Measurements from ENCODE around the gene TLE1. TPM values are rescaled to one million over a fixed set of nuclear protein-coding genes. Genes with fewer than 3 reads are reported as not detected.
"Not testable (repeated sequence)": the region's sequence is repeated elsewhere in the genome, so short reads cannot be mapped to it uniquely, and the experiment has no call there.

TLE1 gene
- total RNA-seq, 2 experiments from 2014 or later = 0.50 to 0.68 TPM

DNA sequence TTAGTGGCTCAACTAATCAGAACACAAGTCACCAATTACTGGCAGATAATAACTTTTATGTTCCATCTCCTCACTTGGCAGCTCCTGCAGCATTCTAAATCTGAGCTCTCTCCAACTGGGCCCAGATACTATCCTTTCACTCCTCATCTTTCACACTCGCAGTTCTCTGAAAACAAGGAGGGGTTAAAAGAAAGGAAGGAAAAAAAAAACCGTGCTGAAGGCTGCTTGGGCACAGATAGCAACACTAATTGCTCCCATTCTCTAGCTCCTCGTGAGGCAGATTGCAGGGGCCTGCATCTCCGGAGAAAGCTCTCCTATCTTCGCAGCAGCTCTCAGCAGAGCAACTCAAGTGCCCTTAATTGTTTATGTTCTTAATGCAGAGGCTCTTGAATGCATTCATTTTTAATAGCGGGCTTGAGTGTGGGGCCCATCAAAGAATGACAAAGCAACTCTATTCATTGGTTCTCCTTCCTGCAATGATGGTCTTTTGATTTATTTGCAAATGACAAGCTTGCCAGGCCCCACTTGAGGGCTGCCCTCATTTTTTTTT is 23.9 kb downstream of the TLE1 start:
- Mint-ChIP-seq H3K9me3 (ENCODE audit: insufficient read depth) (no peaks in the 10 kb centered on the region), H3K27me3 (ENCODE audit: low read depth) (no peaks in the 10 kb centered on the region), H3K27ac (no peak overlapping the region), H3K36me3 (ENCODE audit: low read depth) (no peaks in the 10 kb centered on the region), H3K4me1 (ENCODE audit: low read depth) (no peaks in the 10 kb centered on the region), H3K4me3 (no peak overlapping the region)
- no peak for ATAC-seq
- no peak for DNase-seq
- POLR2A ChIA-PET = no interaction called here
- CTCF ChIA-PET = no interaction called here

DNA sequence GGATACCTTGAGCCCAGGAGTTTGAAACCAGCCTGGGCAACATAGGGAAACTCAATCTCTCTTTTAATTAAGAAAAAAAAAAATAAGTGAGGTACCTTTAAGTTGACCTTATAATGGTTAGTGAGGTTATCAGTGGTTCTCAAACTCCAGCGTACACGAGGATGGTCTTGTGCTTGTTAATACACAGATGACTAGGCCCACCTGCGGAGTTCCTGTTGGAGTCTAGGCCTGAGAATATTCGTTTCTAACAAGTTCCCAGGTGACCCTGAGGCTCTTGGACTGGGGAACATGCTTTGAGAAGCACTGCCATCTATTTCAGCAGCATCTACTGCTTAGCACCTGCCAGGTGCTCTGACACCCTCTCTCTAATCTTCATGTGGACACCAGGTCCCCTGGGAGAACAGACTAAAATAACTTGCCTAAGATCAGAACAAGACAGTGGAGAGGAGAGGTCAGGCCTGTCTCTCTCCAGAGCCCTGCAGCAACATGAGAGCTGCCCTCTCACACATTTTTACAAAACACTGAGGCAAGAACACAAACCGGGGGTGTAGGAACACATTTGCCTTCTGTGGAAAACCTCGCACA is 24.6 kb downstream of the TLE1 start:
- POLR2A ChIA-PET = no interaction called here

DNA sequence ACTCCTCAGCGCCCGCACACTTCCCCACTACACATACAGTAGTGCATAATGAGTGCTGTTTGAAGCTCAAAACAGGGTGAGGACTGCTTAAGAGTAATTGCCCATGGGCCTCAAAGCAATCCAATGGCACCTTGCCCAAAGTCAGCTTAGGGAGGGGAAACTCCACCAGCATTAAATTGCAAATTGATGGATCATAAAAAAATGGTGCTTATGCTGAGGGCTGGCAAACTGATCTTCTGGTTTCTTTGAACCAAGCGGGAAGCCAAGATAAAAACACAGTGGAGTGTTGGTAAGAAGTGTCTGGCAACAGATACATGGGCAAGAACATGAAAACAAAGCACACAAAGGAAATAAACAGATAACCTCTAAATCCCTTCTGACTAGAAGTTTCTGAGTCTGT is 28.0 kb downstream of the TLE1 start:
- Mint-ChIP-seq H3K27me3 (ENCODE audit: low read depth) (no peaks in the 10 kb centered on the region), H3K4me3 (no peak overlapping the region), H3K27ac (no peak overlapping the region), H3K9me3 (ENCODE audit: insufficient read depth) (no peaks in the 10 kb centered on the region), H3K4me1 (ENCODE audit: low read depth) (no peaks in the 10 kb centered on the region), H3K36me3 (ENCODE audit: low read depth) (no peaks in the 10 kb centered on the region)
- CTCF ChIA-PET = no interaction called here
- no peak for ATAC-seq
- DNase-seq = no peak
- POLR2A ChIA-PET = no interaction called here

More for the DNA sequence above, 24.6 kb downstream of the TLE1 start:
- DNase-seq = no peak
- CTCF ChIA-PET = no interaction called here
- Mint-ChIP-seq H3K4me1 (ENCODE audit: low read depth) (no peaks in the 10 kb centered on the region), H3K27me3 (ENCODE audit: low read depth) (no peaks in the 10 kb centered on the region), H3K36me3 (ENCODE audit: low read depth) (no peaks in the 10 kb centered on the region), H3K9me3 (ENCODE audit: insufficient read depth) (no peaks in the 10 kb centered on the region), H3K4me3 (no peak overlapping the region), H3K27ac (no peak overlapping the region)
- no peak for ATAC-seq

DNA sequence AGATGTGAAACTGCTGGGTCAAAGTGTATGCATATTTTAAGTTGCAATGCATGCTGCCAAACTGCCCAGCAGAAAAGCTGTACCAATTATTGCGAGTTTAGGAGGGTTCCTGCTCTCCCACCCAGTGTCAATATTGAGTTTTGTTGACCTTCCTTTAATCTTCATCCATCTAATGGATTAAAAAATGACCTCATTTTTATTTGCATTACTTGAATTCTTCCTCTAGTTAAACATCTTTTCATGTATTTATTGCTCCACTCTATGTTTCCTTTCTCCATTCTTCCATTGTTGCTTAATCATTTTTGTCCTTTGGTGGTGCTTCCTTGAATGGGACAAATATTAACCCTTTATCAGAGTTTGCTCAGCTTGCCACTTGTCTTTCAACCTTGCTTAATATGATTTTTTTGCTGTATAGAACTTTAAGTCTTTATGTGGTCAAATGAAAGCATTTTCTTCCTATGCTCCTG is 32.4 kb downstream of the TLE1 start:
- no peaks in the 10 kb centered on the region for H3K9me3 Mint-ChIP-seq (ENCODE audit: insufficient read depth)
- H3K4me1 Mint-ChIP-seq (ENCODE audit: low read depth) = no peaks in the 10 kb centered on the region
- H3K27me3 Mint-ChIP-seq (ENCODE audit: low read depth) = no peaks in the 10 kb centered on the region
- H3K27ac Mint-ChIP-seq = no peak overlapping the region
- DNase-seq (no peak), ATAC-seq (no peak)
- no peaks in the 10 kb centered on the region for H3K36me3 Mint-ChIP-seq (ENCODE audit: low read depth)
- ChIA-PET CTCF (no interaction called here), POLR2A (no interaction called here)
- H3K4me3 Mint-ChIP-seq = no peak overlapping the region

DNA sequence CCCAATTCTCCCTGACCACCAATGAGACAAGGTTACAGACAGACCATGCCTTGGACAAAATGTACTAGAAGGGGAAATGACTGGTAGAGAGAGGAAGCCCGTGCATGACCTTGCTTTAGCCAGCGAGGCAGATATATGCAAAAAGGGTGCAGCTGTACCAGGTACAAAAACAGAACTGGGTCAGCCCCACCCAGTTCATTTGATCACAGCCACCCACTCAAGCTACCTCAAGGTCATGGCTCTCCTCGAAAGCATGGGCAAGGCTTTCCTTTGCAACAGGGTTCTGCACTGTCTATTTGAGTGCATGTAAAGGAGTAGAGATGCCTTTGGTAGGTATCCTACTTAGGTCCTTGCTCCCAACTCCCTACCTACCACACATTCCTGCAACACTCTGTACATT is 33.3 kb downstream of the TLE1 start:
- ChIA-PET POLR2A (no interaction called here), CTCF (no interaction called here)
- no peak overlapping the region for H3K27ac Mint-ChIP-seq
- DNase-seq = no peak
- H3K4me1 Mint-ChIP-seq (ENCODE audit: low read depth) = no peaks in the 10 kb centered on the region
- no peaks in the 10 kb centered on the region for H3K9me3 Mint-ChIP-seq (ENCODE audit: insufficient read depth)
- H3K36me3 Mint-ChIP-seq (ENCODE audit: low read depth) = no peaks in the 10 kb centered on the region
- no peak for ATAC-seq
- no peak overlapping the region for H3K4me3 Mint-ChIP-seq
- no peaks in the 10 kb centered on the region for H3K27me3 Mint-ChIP-seq (ENCODE audit: low read depth)

DNA sequence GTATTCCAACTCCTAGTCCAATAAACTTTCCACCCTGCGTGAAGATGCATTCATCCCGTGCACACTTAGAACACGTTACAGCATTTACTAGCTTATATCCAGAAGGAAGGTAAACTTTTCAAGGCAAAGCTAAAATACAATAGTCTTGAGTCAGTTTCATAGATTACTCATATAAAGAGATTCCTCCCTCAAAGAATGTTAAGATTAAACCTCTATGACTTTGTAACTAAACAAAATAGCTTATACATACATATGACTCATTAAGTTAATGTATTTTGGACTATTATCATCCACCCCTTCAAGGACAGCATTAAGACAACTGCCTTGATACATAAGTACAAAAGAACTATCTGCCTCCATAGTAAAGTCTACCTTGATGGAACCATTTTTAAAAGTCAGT is 36.1 kb downstream of the TLE1 start:
- Mint-ChIP-seq H3K27ac (no peak overlapping the region), H3K36me3 (ENCODE audit: low read depth) (no peaks in the 10 kb centered on the region), H3K4me3 (no peak overlapping the region), H3K9me3 (ENCODE audit: insufficient read depth) (no peaks in the 10 kb centered on the region), H3K27me3 (ENCODE audit: low read depth) (no peaks in the 10 kb centered on the region), H3K4me1 (ENCODE audit: low read depth) (no peaks in the 10 kb centered on the region)
- ATAC-seq = no peak
- ChIA-PET CTCF (no interaction called here), POLR2A (no interaction called here)
- no peak for DNase-seq

DNA sequence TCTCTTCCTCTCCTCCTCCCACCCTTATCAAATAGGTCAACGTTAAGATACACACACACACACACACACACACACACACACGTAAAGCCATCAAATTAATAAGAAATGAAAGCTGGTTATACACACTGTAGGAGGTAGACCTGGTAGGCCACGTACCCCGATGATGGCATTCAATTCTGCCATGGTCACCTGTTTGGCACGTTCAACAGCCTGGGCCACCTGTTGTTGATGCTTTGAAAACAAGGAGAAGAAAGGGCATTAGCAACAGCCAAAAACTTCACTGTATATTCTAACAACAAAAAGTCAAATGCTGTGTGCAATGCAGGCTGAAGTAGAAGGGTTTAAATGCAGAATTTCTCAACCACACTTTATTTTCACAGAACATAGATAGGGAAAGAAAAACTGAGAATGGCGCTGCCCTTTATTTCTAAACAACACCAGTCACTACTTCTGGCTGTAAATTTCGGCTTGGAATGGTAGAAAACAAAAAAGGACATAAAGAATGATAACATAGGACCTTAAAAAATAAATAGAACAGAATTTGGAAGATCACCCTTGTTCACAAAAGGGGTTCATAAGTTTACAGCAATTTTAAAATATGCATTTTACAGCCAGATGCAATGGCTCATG is 37.2 kb downstream of the TLE1 start:
- H3K4me1 Mint-ChIP-seq (ENCODE audit: low read depth) = no peaks in the 10 kb centered on the region
- ChIA-PET CTCF (no interaction called here), POLR2A (no interaction called here)
- no peaks in the 10 kb centered on the region for H3K9me3 Mint-ChIP-seq (ENCODE audit: insufficient read depth)
- no peak overlapping the region for H3K4me3 Mint-ChIP-seq
- no peak overlapping the region for H3K27ac Mint-ChIP-seq
- no peaks in the 10 kb centered on the region for H3K27me3 Mint-ChIP-seq (ENCODE audit: low read depth)
- H3K36me3 Mint-ChIP-seq (ENCODE audit: low read depth) = no peaks in the 10 kb centered on the region
- ATAC-seq = no peak
- no peak for DNase-seq

DNA sequence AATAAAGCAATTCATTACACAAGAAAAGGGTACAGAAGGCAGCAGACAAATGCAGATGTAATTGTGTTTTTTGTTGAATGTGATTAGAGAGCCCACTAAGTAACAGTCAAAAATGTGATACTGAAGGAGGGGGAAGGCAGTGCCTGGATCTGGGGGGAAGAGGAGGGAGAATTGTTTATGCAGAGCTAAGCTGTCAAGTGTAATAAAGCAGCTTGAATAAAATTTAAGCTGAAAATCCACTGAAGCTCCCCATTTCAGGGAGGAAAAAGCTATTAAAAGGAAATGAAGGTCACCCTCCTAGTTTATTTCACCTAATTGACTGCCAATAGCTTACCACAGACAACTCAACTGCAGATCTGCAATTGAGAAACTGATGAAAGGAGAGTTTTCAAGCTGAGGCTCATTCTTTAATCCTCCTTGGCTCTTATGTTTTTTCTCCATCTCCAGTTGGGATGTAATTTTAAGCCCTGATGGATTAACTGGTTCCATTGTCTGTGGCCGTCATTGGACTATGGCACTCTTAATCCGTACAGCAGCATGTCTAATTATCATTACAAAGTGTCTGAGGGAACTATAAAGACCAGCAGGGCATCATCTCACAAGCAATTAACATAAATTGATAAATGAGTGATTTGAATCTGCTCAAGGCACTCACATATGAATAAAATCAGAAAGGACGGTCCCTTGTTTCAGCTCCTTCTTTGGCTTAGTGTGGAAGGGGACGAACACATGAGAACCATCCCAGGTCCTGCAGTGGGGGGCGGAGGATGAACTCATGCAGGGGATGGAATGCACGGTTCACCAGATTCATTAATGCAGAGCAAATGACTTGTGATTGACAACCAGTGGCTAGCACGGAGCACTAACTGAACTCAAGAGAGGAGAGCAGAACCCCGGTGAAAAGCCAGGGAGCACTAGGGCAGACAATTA is 38.5 kb downstream of the TLE1 start:
- no peaks in the 10 kb centered on the region for H3K27me3 Mint-ChIP-seq (ENCODE audit: low read depth)
- H3K4me3 Mint-ChIP-seq = no peak overlapping the region
- H3K9me3 Mint-ChIP-seq (ENCODE audit: insufficient read depth) = no peaks in the 10 kb centered on the region

DNA sequence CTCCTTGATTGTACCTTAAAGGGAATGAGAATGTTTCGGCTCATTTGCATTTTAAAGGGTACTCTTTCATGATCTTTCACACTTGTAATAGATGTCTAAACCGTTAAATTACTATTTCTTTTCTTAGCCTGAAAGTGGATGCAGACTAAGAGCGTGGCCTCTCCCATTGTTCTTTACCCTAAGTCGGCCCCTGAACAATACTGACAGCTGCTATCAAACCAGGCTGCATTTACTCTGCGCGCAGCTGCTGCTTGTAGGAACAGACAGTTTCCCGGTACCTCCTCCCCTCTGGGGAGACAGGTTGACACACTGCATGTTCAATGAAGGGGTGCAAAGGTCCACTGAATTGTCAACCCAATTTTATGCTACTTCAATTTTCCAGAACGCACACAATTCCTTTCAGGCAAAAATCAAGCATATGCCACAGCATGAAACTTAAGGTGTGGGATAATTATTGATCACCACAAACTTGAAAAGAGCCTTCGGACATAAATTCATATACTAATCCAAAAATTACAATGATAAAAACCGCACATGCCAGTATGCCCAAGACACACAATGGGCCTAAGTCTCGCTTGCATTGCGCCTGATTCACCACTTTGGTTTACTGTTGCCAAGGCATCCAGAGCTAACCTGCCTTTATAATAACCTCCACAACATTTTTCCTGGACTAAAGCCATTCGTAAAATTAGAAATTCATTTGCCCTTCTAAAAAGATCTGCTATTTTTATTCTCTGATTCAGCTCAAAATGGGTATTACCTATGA is 39.7 kb downstream of the TLE1 start:
- no peaks in the 10 kb centered on the region for H3K4me1 Mint-ChIP-seq (ENCODE audit: low read depth)
- ChIA-PET CTCF (no interaction called here), POLR2A (no interaction called here)
- H3K27ac Mint-ChIP-seq = no peak overlapping the region
- no peaks in the 10 kb centered on the region for H3K9me3 Mint-ChIP-seq (ENCODE audit: insufficient read depth)
- ATAC-seq = no peak
- no peak overlapping the region for H3K4me3 Mint-ChIP-seq
- H3K36me3 Mint-ChIP-seq (ENCODE audit: low read depth) = no peaks in the 10 kb centered on the region
- no peak for DNase-seq
- H3K27me3 Mint-ChIP-seq (ENCODE audit: low read depth) = no peaks in the 10 kb centered on the region

More for the DNA sequence above, 38.5 kb downstream of the TLE1 start:
- ChIA-PET CTCF (no interaction called here), POLR2A (interaction anchor here (0.6 kb wide), 1 partner anchor 117 kb away, joined by 3 read pairs; no protein-coding TSS in a partner anchor)
- Mint-ChIP-seq H3K27ac (no peak overlapping the region), H3K36me3 (ENCODE audit: low read depth) (no peaks in the 10 kb centered on the region), H3K4me1 (ENCODE audit: low read depth) (no peaks in the 10 kb centered on the region)
- no peak for ATAC-seq
- DNase-seq = no peak

DNA sequence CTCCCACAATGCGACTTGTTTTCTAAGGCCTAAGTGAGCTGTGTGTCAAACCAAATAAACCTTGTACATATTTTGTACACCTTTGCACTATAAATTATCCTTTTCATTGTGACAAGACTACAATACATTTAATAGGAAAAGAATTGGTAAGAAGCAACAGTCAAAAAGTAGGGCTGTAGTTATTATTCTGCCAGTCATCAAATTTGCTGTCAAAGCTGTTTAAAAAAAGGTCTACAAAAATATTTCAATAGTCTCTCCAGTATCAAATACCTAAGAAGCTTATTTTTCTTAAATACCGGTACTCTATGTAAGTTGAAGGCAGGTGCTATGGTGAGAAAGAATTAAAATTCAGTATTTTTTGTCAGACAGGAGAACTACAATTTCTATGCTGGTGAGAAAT is 40.5 kb downstream of the TLE1 start:
- DNase-seq = no peak
- no peaks in the 10 kb centered on the region for H3K4me1 Mint-ChIP-seq (ENCODE audit: low read depth)
- ChIA-PET POLR2A (no interaction called here), CTCF (no interaction called here)
- no peaks in the 10 kb centered on the region for H3K9me3 Mint-ChIP-seq (ENCODE audit: insufficient read depth)
- H3K27me3 Mint-ChIP-seq (ENCODE audit: low read depth) = no peaks in the 10 kb centered on the region
- no peaks in the 10 kb centered on the region for H3K36me3 Mint-ChIP-seq (ENCODE audit: low read depth)
- H3K27ac Mint-ChIP-seq = no peak overlapping the region
- H3K4me3 Mint-ChIP-seq = no peak overlapping the region
- no peak for ATAC-seq

DNA sequence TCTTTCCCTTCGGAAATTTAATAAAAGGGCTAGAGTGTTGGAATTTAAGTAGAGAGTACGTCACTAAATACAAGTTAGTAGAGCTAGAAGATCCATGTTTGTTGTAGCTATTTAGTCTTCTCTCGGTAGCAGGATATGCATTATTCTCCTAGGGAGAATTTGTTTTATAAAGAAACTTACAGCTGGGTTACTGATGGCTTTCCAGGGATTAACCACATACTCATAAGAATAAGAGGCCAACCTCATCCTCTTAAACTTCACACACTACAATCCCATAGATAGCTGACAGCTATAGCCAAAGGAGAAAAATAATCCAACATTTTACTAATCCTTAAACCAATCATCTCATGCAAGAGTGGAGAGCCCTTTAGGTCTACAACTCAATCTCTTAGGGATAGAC is 43.0 kb downstream of the TLE1 start:
- H3K36me3 Mint-ChIP-seq (ENCODE audit: low read depth) = no peaks in the 10 kb centered on the region
- ChIA-PET POLR2A (no interaction called here), CTCF (no interaction called here)
- H3K4me3 Mint-ChIP-seq = no peak overlapping the region
- H3K27me3 Mint-ChIP-seq (ENCODE audit: low read depth) = no peaks in the 10 kb centered on the region
- no peak overlapping the region for H3K27ac Mint-ChIP-seq
- ATAC-seq (no peak), DNase-seq (no peak)
- no peaks in the 10 kb centered on the region for H3K4me1 Mint-ChIP-seq (ENCODE audit: low read depth)
- H3K9me3 Mint-ChIP-seq (ENCODE audit: insufficient read depth) = no peaks in the 10 kb centered on the region

DNA sequence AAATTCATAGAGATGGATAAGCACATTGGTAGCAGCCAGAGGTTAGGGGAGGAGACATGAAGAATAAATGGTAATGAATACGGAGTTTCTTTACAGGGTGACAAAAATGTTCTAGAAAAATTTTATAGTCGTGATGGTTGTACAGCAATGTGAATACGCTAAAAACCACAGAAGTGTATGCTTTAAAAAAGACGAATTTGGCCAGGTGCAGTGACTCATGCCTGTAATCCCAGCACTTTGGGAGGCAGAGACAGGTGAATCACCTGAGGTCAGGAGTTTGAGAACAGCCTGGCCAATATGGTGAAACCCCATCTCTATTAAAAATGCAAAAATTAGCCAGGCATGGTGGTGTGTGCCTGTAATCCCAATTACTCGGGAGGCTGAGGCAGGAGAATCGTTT is 44.8 kb downstream of the TLE1 start:
- H3K9me3 Mint-ChIP-seq (ENCODE audit: insufficient read depth); H3K27me3 Mint-ChIP-seq (ENCODE audit: low read depth); H3K27ac Mint-ChIP-seq; CTCF ChIA-PET; H3K4me3 Mint-ChIP-seq; POLR2A ChIA-PET; H3K4me1 Mint-ChIP-seq (ENCODE audit: low read depth); ATAC-seq; DNase-seq; H3K36me3 Mint-ChIP-seq (ENCODE audit: low read depth): not testable (repeated sequence)

Data from activated CD8-positive, alpha-beta T cell treated with anti-CD3 and anti-CD28 coated beads, Interleukin-2, amount 10 ng/mL, durations not matched to agents 7 days and 5 days (primary cell).